Measurements from ENCODE around the gene C1orf52.

- TF ChIP-seq TCF12 (IDR thresholded peaks at IDR 0.05) (no peak), TCF12 (CRISPR knock-in tag; IDR thresholded peaks at IDR 0.05) (no peak), CTCF (CRISPR knock-in tag; IDR thresholded peaks at IDR 0.05) (no peak), FOXA3 (CRISPR knock-in tag; IDR thresholded peaks at IDR 0.05) (no peak)
Measured at GRCh38 chr1:85259912-85260274, 431 bp upstream of the C1orf52 start.

Measured in HepG2 (cell line).